ENCODE results near the gene IGLON5. TPM values are rescaled to one million over a fixed set of nuclear protein-coding genes. Genes with fewer than 3 reads are reported as not detected.

Gene IGLON5
- total RNA-seq, 1 experiment from 2014 or later = not detected

- H3K9me2 ChIP-seq (ENCODE audit: insufficient read depth) = no peaks in the 10 kb centered on the region
- no peaks in the 10 kb centered on the region for H3K79me2 ChIP-seq (ENCODE audit: insufficient read depth, low read length)
- H3K36me3 ChIP-seq (ENCODE audit: control insufficient read depth in 1 of 2, insufficient read depth in 2 of 2, low read length in 2 of 2) = no peaks in the 10 kb centered on the region
- no peak overlapping the region for H3K4me2 ChIP-seq (ENCODE audit: low read length)
- BruUV-seq (replicated peaks) = no TSS peak
- H3K27me3 ChIP-seq (ENCODE audit: insufficient read depth, low read length) = 0 out of 2 replicates have a peak, but pooled peaks cover 6% of the 10 kb centered on the region
- H3K4me3 ChIP-seq (replicated peaks in 1 of 2; ENCODE audit: low read depth in 1 of 2, low read length in 2 of 2) = no peak overlapping the region
- H3K9ac ChIP-seq (ENCODE audit: low read length) = no peak overlapping the region
- no peaks in the 10 kb centered on the region for H4K20me1 ChIP-seq (ENCODE audit: insufficient read depth)
- H3K27ac ChIP-seq (ENCODE audit: low read depth, low read length) = no peak overlapping the region
- TF ChIP-seq RAD21 (IDR thresholded peaks at IDR 0.05; ENCODE audit: low read depth) (no peak), EZH2 (IDR thresholded peaks at IDR 0.05) (no peak), JUND (IDR thresholded peaks at IDR 0.05) (no peak), CBX3 (IDR thresholded peaks at IDR 0.05; ENCODE audit: low read depth) (no peak), ZBTB33 (IDR thresholded peaks at IDR 0.05; ENCODE audit: extremely low read depth, insufficient replicate concordance, low read length) (no peak)
- CTCF ChIA-PET = no interaction called here
- RAD21 ChIA-PET (ENCODE audit: low non-redundant PET in 1 of 2, low total read pairs in 2 of 2, uncharacterized antibody in 2 of 2, unreplicated experiment in 2 of 2) = no interaction called here
- H2AFZ ChIP-seq (ENCODE audit: low read depth, low read length, poor library complexity, severe bottlenecking) = no peak overlapping the region
- DNase-seq (ENCODE audit: low read depth, low spot score) (no peak), ATAC-seq (no peak)
- POLR2A ChIA-PET = no interaction called here
- peaks cover 10 to 18% of the 10 kb centered on the region in 2 experiments; a peak in 2 of 4 replicates for H3K9me3 ChIP-seq (ENCODE audit: control insufficient read depth in 1 of 2, insufficient read depth in 1 of 2, low read depth in 1 of 2, low read length in 2 of 2)
- intact Hi-C loops (cut with micrococcal nuclease) = no loop called here
- H3K4me1 ChIP-seq (ENCODE audit: control insufficient read depth in 1 of 2, insufficient read depth in 2 of 2, low read length in 2 of 2) = no peaks in the 10 kb centered on the region
Measured at GRCh38 chr19:51305479-51305878, 6.0 kb upstream of the IGLON5 start.

GRCh38 chr19:51316688-51317087 lies 5.2 kb downstream of the IGLON5 start:
- DNase-seq (ENCODE audit: low read depth, low spot score) (no peak), ATAC-seq (no peak)
- H3K4me3 ChIP-seq (replicated peaks in 1 of 2; ENCODE audit: low read depth in 1 of 2, low read length in 2 of 2) = no peak overlapping the region
- POLR2A ChIA-PET = no interaction called here
- CTCF ChIA-PET = no interaction called here
- H4K20me1 ChIP-seq (ENCODE audit: insufficient read depth) = no peaks in the 10 kb centered on the region
- no peaks in the 10 kb centered on the region for H3K9me2 ChIP-seq (ENCODE audit: insufficient read depth)
- no peaks in the 10 kb centered on the region for H3K79me2 ChIP-seq (ENCODE audit: insufficient read depth, low read length)
- no peak overlapping the region for H3K9ac ChIP-seq (ENCODE audit: low read length)
- H3K27me3 ChIP-seq (ENCODE audit: insufficient read depth, low read length) = no peaks in the 10 kb centered on the region
- TF ChIP-seq POLR2A (IDR thresholded peaks at IDR 0.05; ENCODE audit: borderline replicate concordance, extremely low read depth, insufficient read depth, insufficient read length) (no peak), ZNF274 (IDR thresholded peaks at IDR 0.05; ENCODE audit: low read depth, low read length) (no peak), POLR2AphosphoS5 (IDR thresholded peaks at IDR 0.05; ENCODE audit: low read depth, low read length) (no peak)
- no peaks in the 10 kb centered on the region for H3K36me3 ChIP-seq (ENCODE audit: control insufficient read depth in 1 of 2, insufficient read depth in 2 of 2, low read length in 2 of 2)
- intact Hi-C loops (cut with micrococcal nuclease) = no loop called here
- H3K27ac ChIP-seq (ENCODE audit: low read depth, low read length) = no peak overlapping the region
- H2AFZ ChIP-seq (ENCODE audit: low read depth, low read length, poor library complexity, severe bottlenecking) = no peak overlapping the region
- no TSS peak for BruUV-seq (replicated peaks)
- no peak overlapping the region for H3K4me2 ChIP-seq (ENCODE audit: low read length)
- no peaks in the 10 kb centered on the region for H3K4me1 ChIP-seq (ENCODE audit: control insufficient read depth in 1 of 2, insufficient read depth in 2 of 2, low read length in 2 of 2)
- no peaks in the 10 kb centered on the region; a peak in 1 of 4 replicates for H3K9me3 ChIP-seq (ENCODE audit: control insufficient read depth in 1 of 2, insufficient read depth in 1 of 2, low read depth in 1 of 2, low read length in 2 of 2)
- RAD21 ChIA-PET (ENCODE audit: low non-redundant PET in 1 of 2, low total read pairs in 2 of 2, uncharacterized antibody in 2 of 2, unreplicated experiment in 2 of 2) = no interaction called here
